MCF 10A (cell line): Measurements from ENCODE around the gene LYPD4. TPM values are rescaled to one million over a fixed set of nuclear protein-coding genes. Genes with fewer than 3 reads are reported as not detected.

Experiments
- BruUV-seq: library from RNA; stranded (reverse); fragments of 400-500 nt; replicated peaks from 2 replicates; lab custom pipeline; 2021; lab: Mats Ljungman, UMichigan
- CTCF ChIA-PET: fragments of 300-600 bp; sonication (Branson Sonifier 250); formaldehyde crosslinking; extraction: SDS; loops from one replicate; lab custom pipeline; 2021; ENCODE audit warnings: antibody characterized with exemption, inconsistent platforms; lab: Yijun Ruan, JAX
- POLR2A ChIA-PET: fragments of 300-600, 350-650 bp; sonication (Branson Sonifier 250); formaldehyde crosslinking; extraction: SDS; loops from one replicate; lab custom pipeline; 2020; ENCODE audit warnings: antibody characterized with exemption, inconsistent platforms; lab: Yijun Ruan, JAX
- DNase-seq: peaks from one replicate; pipeline ENCODE4 v3.0.0-alpha.2; 2018; ENCODE audit not compliant: unreplicated experiment
- H3K27ac Mint-ChIP-seq: one replicate; pipeline ENCODE4 v1.8.0; 2022; ENCODE audit warnings: mild to moderate bottlenecking, low read depth, mixed read lengths; ENCODE audit not compliant: unreplicated experiment
- H3K27me3 Mint-ChIP-seq: one replicate; pipeline ENCODE4 v1.8.0; 2022; ENCODE audit warnings: mixed read lengths; ENCODE audit not compliant: insufficient read depth, unreplicated experiment
- H3K36me3 Mint-ChIP-seq: one replicate; pipeline ENCODE4 v1.8.0; 2022; ENCODE audit warnings: mild to moderate bottlenecking, moderate library complexity, mixed read lengths; ENCODE audit not compliant: insufficient read depth, unreplicated experiment
- H3K4me1 Mint-ChIP-seq: one replicate; pipeline ENCODE4 v1.8.0; 2022; ENCODE audit warnings: mixed read lengths; ENCODE audit not compliant: insufficient read depth, unreplicated experiment
- H3K4me3 Mint-ChIP-seq: one replicate; pipeline ENCODE4 v1.8.0; 2022; ENCODE audit warnings: mild to moderate bottlenecking, moderate library complexity, mixed read lengths; ENCODE audit not compliant: unreplicated experiment
- H3K9me3 Mint-ChIP-seq: one replicate; pipeline ENCODE4 v1.8.0; 2022; ENCODE audit warnings: mixed read lengths; ENCODE audit not compliant: unreplicated experiment
- CTCF ChIP-seq: fragments of 200-600 bp; IDR thresholded peaks from one replicate; pipeline ENCODE4 v1.8.0; 2022; ENCODE audit warnings: antibody characterized with exemption, mild to moderate bottlenecking; ENCODE audit not compliant: unreplicated experiment
- intact Hi-C: fragments of 100-400 bp; cut with micrococcal nuclease; formaldehyde crosslinking; loops from 2 replicates; pipeline ENCODE4 v1.14.1; 2022
- total RNA-seq: library from RNA; stranded (reverse); gene quantifications from 2 replicates; pipeline ENCODE4 v1.2.3, GENCODE V29; 2022

Gene LYPD4
- total RNA-seq, 1 experiment from 2014 or later, result not detected

DNA sequence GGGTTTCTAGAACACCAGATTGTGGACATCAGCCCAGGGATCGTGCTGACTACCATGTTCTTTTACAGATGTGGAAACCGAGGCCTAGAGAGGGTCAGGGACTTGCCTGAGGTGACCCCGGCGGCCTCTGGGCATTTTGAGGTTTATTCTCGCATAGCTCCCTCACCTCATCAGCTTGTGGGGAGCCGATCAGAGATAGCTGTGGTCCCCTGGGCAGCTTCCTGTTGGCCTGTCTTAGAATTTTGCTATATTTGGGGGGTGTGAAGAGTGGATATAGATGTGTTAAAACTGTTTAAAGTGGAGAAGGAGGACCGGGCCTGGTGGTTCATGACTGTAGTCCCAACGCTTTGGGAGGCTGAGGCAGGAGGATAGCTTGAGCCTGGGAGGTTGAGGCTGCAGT is 45.4 kb upstream of the LYPD4 start:
- H3K27me3 Mint-ChIP-seq, result no peaks in the 10 kb centered on the region

DNA sequence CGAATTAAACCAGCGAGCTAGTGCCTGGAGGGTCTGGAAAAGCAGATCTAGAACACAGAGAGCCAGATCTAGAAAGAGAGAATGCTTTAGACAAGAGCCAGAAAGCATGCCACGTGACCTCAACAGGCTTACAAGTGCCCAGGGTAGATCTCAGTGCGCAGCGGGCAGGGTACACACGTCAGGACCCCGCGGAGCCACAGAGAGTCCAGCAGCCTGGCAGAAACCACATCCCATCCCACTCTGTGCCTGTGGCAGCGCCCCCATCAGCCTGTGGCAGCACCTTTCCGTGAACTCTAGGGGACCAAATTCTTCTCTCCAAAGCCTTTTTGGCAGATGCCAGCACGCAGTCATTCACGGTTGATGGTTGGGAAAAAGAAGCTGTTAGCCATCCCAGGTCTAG is 44.4 kb upstream of the LYPD4 start:
- no peak for TF ChIP-seq CTCF
- H3K27ac Mint-ChIP-seq, result no peak overlapping the region
- no peak overlapping the region for H3K4me3 Mint-ChIP-seq
- ChIA-PET POLR2A (interaction anchor here (0.7 to 9.8 kb wide), 3 partner anchors 19 to 70 kb away, joined by 3 to 125 read pairs (median 15); partner anchors contain the start of genes RABAC1 and RPS19), CTCF (interaction anchor here (1.1 kb wide), 1 partner anchor 56 kb away, joined by 4 read pairs; no protein-coding TSS in a partner anchor)
- DNase-seq, result no peak
- intact Hi-C loops, result no loop called here
- H3K9me3 Mint-ChIP-seq, result no peaks in the 10 kb centered on the region
- peaks cover 28% of the 10 kb centered on the region for H3K36me3 Mint-ChIP-seq
- H3K4me1 Mint-ChIP-seq, result peaks cover 23% of the 10 kb centered on the region
- H3K27me3 Mint-ChIP-seq, result no peaks in the 10 kb centered on the region
- BruUV-seq, result no TSS peak

More for the DNA sequence above, 45.4 kb upstream of the LYPD4 start:
- intact Hi-C loops, result no loop called here
- ChIA-PET POLR2A (interaction anchor here (9.8 kb wide), 1 partner anchor 27 kb away, joined by 125 read pairs; the partner anchor contains the start of gene RPS19), CTCF (interaction anchor here (1.1 to 1.3 kb wide), 2 partner anchors 17 to 29 kb away, joined by 4 to 5 read pairs; no protein-coding TSS in a partner anchor)
- BruUV-seq, result no TSS peak
- DNase-seq, result no peak
- Mint-ChIP-seq H3K4me1 (peaks cover 23% of the 10 kb centered on the region), H3K9me3 (no peaks in the 10 kb centered on the region), H3K4me3 (no peak overlapping the region), H3K36me3 (peaks cover 21% of the 10 kb centered on the region), H3K27ac (no peak overlapping the region)
- no peak for TF ChIP-seq CTCF

GRCh38 chr19:41887711-41888382 is 43.4 kb upstream of the LYPD4 start:
- Mint-ChIP-seq H3K27ac (peak overlapping the region; percentile 2), H3K36me3 (peaks cover 29% of the 10 kb centered on the region), H3K4me1 (peaks cover 23% of the 10 kb centered on the region), H3K9me3 (no peaks in the 10 kb centered on the region), H3K4me3 (peak overlapping the region; percentile 25), H3K27me3 (no peaks in the 10 kb centered on the region)
- DNase-seq, result peak; percentile 90
- peak; percentile 33 for TF ChIP-seq CTCF
- intact Hi-C loops, result loop anchor here (1.0 to 2.0 kb wide), 2 partner anchors 47 to 71 kb away; partner anchors contain the start of gene RABAC1
- no TSS peak for BruUV-seq
- CTCF ChIA-PET, result interaction anchor here (0.7 to 1.1 kb wide), 3 partner anchors 16 to 63 kb away, joined by 3 to 4 read pairs (median 3); no protein-coding TSS in a partner anchor
- POLR2A ChIA-PET, result interaction anchor here (0.7 to 9.8 kb wide), 5 partner anchors 11 to 71 kb away, joined by 3 to 125 read pairs (median 4); partner anchors contain the start of genes RABAC1 and RPS19
